K562 (cell line): Measurements from ENCODE around the gene SAE1. TPM values are rescaled to one million over a fixed set of nuclear protein-coding genes. Genes with fewer than 3 reads are reported as not detected.
A peak's percentile ranks its signal among the peaks of the same experiment; 100 is the strongest.

Experiments
- ATAC-seq: fragments of 200-7000 bp; cut with Tn5 transposase; 3 replicates; pipeline ENCODE4 v1.9.1; 2020; ENCODE audit warnings: moderate library complexity
- BruUV-seq: library from RNA; stranded (reverse); fragments of 400-500 nt; replicated peaks from 2 replicates; lab custom pipeline; 2021; lab: Mats Ljungman, UMichigan
- CTCF ChIA-PET: fragments of 300-600 bp; formaldehyde crosslinking; extraction: SDS; loops from one replicate; lab custom pipeline; 2021; ENCODE audit warnings: low intra/inter-chr PET ratio; lab: Yijun Ruan, JAX
- POLR2A ChIA-PET: fragments of 300-600, 350-650 bp; sonication (Branson Sonifier 250); formaldehyde crosslinking; extraction: SDS; loops from one replicate; lab custom pipeline; 2021; ENCODE audit warnings: antibody characterized with exemption, inconsistent platforms; lab: Yijun Ruan, JAX
- DNase-seq, 4 experiments: peaks; one replicate each; pipeline versions ENCODE4 v3.0.0 to v3.0.0-alpha.2; 2011 to 2018; ENCODE audit warnings: low spot score in 3 of 4, mixed read lengths in 3 of 4; ENCODE audit errors: extremely low read depth in 1 of 4
- FAIRE-seq: peaks from 2 replicates; lab custom pipeline; 2011; peaks lifted over from hg19 to GRCh38; lab: Jason Lieb, UNC
- H2AFZ ChIP-seq: 2 replicates; pipeline ENCODE4 v1.6.0; 2011; ENCODE audit warnings: low read depth, low read length, control low read depth, inconsistent platforms
- H3K27ac ChIP-seq: fragments of 200-600 bp; 3 replicates; pipeline ENCODE4 v1.8.0; 2011; ENCODE audit warnings: low read depth, mild to moderate bottlenecking, control low read depth, inconsistent platforms, low read length, moderate library complexity, mixed read lengths; ENCODE audit errors: extremely low read depth
- H3K27me3 ChIP-seq, 2 experiments: fragments of 300-600 bp in 1 of 2; 2 replicates in 1 of 2; 3 replicates in 1 of 2; pipeline versions ENCODE4 v1.6.0 to v1.8.0; 2011; ENCODE audit warnings: inconsistent platforms in 2 of 2, low read length in 2 of 2, mild to moderate bottlenecking in 1 of 2, mixed read lengths in 1 of 2, moderate library complexity in 1 of 2; ENCODE audit not compliant: control insufficient read depth in 2 of 2, insufficient read depth in 2 of 2
- H3K36me3 ChIP-seq: fragments of 300-600 bp; 3 replicates; pipeline ENCODE4 v1.8.0; 2011; ENCODE audit warnings: mild to moderate bottlenecking, low read length, inconsistent platforms; ENCODE audit not compliant: control insufficient read depth, insufficient read depth
- H3K4me1 ChIP-seq, 2 experiments: fragments of 200-600 bp in 1 of 2; replicated peaks in 1 of 2; 2 replicates in 1 of 2; 3 replicates in 1 of 2; pipeline versions ENCODE4 v1.5.1 to v1.8.0; 2011; ENCODE audit warnings: inconsistent platforms in 2 of 2, low read length in 2 of 2, mild to moderate bottlenecking in 1 of 2, mixed read lengths in 1 of 2, moderate library complexity in 1 of 2; ENCODE audit not compliant: control insufficient read depth in 2 of 2, insufficient read depth in 2 of 2
- H3K4me2 ChIP-seq: 2 replicates; pipeline ENCODE4 v1.6.1; 2011; ENCODE audit warnings: low read length, control low read depth, inconsistent platforms, mixed read lengths; ENCODE audit not compliant: insufficient read depth
- H3K4me3 ChIP-seq: fragments of 200-600 bp; sonication (generic), shearing (Covaris generic); 2 replicates; pipeline ENCODE4 v1.5.1; 2016; ENCODE audit warnings: control low read depth, inconsistent platforms
- H3K79me2 ChIP-seq: fragments of 200-600 bp; 3 replicates; pipeline ENCODE4 v1.8.0; 2011; ENCODE audit warnings: low read length, inconsistent platforms; ENCODE audit not compliant: control insufficient read depth, insufficient read depth
- H3K9ac ChIP-seq, 2 experiments: 2 replicates each; pipeline versions ENCODE4 v1.6.0 to v1.6.1; 2011; ENCODE audit warnings: low read depth in 2 of 2, low read length in 2 of 2, control low read depth in 1 of 2, inconsistent platforms in 1 of 2, mild to moderate bottlenecking in 1 of 2, mixed read lengths in 1 of 2; ENCODE audit not compliant: insufficient read depth in 1 of 2
- H3K9me1 ChIP-seq: one replicate; pipeline ENCODE4 v1.6.0; 2011; ENCODE audit warnings: inconsistent platforms, mild to moderate bottlenecking, low read length, moderate library complexity; ENCODE audit not compliant: control insufficient read depth, insufficient read depth
- H3K9me3 ChIP-seq: replicated peaks from 2 replicates; pipeline ENCODE4 v1.5.1; 2011; ENCODE audit warnings: low read depth, low read length, inconsistent platforms; ENCODE audit not compliant: control insufficient read depth, insufficient read depth
- H4K20me1 ChIP-seq: replicated peaks from 2 replicates; pipeline ENCODE4 v1.6.1; 2011; ENCODE audit warnings: low read length, inconsistent platforms, mixed read lengths; ENCODE audit not compliant: control insufficient read depth, insufficient read depth
- BCOR ChIP-seq: fragments of 450-650 bp; IDR thresholded peaks from 2 replicates; pipeline ENCODE4 v1.6.1; 2016
- HNRNPLL ChIP-seq: fragments of 200-400 bp; formaldehyde crosslinking; IDR thresholded peaks from 2 replicates; pipeline ENCODE4 v1.6.1; 2017; ENCODE audit warnings: low read length, low read depth, mild to moderate bottlenecking; ENCODE audit not compliant: poor library complexity, severe bottlenecking
- JUN ChIP-seq, 2 experiments: sonication (generic) in 1 of 2; formaldehyde crosslinking in 1 of 2; IDR thresholded peaks; 2 replicates each; pipeline versions ENCODE4 v1.6.1 to v1.8.0; 2012 to 2022; ENCODE audit warnings: borderline replicate concordance in 2 of 2, mild to moderate bottlenecking in 2 of 2, improper control_type of control experiment in 1 of 2, low read depth in 1 of 2, low read length in 1 of 2, missing genetic modification reagents in 1 of 2
- KDM2B ChIP-seq: fragments of 250-450 bp; sonication (Bioruptor Pico); IDR thresholded peaks from 2 replicates; pipeline ENCODE4 v1.8.0; 2021; ENCODE audit warnings: mild to moderate bottlenecking, moderate library complexity
- KHSRP ChIP-seq: fragments of 450-650 bp; IDR thresholded peaks from 2 replicates; pipeline ENCODE4 v1.6.1; 2017
- MAZ ChIP-seq, 2 experiments: fragments of 450-650 bp in 1 of 2; sonication (generic) in 1 of 2; formaldehyde crosslinking; IDR thresholded peaks in 1 of 2; conservative IDR thresholded peaks in 1 of 2; 2 replicates each; pipeline versions ENCODE4 v1.4.0 to v1.5.0; 2020; ENCODE audit warnings: mild to moderate bottlenecking in 1 of 2, missing genetic modification reagents in 1 of 2
- NR0B1 ChIP-seq: fragments of 450-650 bp; IDR thresholded peaks from one replicate; pipeline ENCODE4 v1.6.1; 2018; ENCODE audit warnings: mild to moderate bottlenecking, moderate library complexity; ENCODE audit not compliant: partially characterized antibody
- VEZF1 ChIP-seq: fragments of 200-800 bp; sonication (Bioruptor generic); IDR thresholded peaks from 2 replicates; pipeline ENCODE4 v1.6.1; 2017; ENCODE audit warnings: missing genetic modification characterization, missing compliant biosample characterization
- ZC3H4 ChIP-seq: sonication (generic); formaldehyde crosslinking; IDR thresholded peaks from 2 replicates; pipeline ENCODE4 v1.9.0; 2021; ENCODE audit warnings: missing genetic modification reagents, borderline replicate concordance
- ZNF589 ChIP-seq: fragments of 200-800 bp; sonication (Bioruptor generic); IDR thresholded peaks from 2 replicates; pipeline ENCODE4 v1.6.1; 2016; ENCODE audit warnings: low read depth, missing genetic modification characterization, missing compliant biosample characterization
- ZSCAN32 ChIP-seq: fragments of 450-650 bp; formaldehyde crosslinking; IDR thresholded peaks from 2 replicates; pipeline ENCODE4 v1.4.0; 2020; ENCODE audit warnings: mild to moderate bottlenecking, moderate library complexity
- WGBS: fragments of 100-300 bp; shearing (Covaris generic); methylation state at CpG from one replicate; pipeline ENCODE4 v1.1.6; 2016; ENCODE audit warnings: low coverage, mixed read lengths; ENCODE audit not compliant: insufficient coverage; ENCODE audit errors: missing lambda C conversion rate; 5-methylcytosine and 5-hydroxymethylcytosine counted together
- in situ Hi-C: fragments of 300-500 bp; cut with MboI; formaldehyde crosslinking; loops from 4 replicates; pipeline ENCODE4 v1.15.0; 2018; ENCODE audit warnings: inconsistent platforms, mixed read lengths
- intact Hi-C: fragments of 100-400 bp; cut with micrococcal nuclease; formaldehyde crosslinking; loops from 2 replicates; pipeline ENCODE4 v1.14.2; 2022
- polyA plus RNA-seq, 8 experiments: library from polyadenylated mRNA; depleted of rRNA in 4 of 8; stranded (reverse) in 5 of 8; unstranded in 3 of 8; fragments of >200 nt; fragmentation: Nextera tagmentation in 2 of 8; fragmentation: Illumina TruSeq in 1 of 8; extraction: Ambion mirVana in 2 of 8; extraction: Trizol in 1 of 8; gene quantifications; 2 replicates each; pipeline versions ENCODE4 v1.2.1 to v1.2.3, GENCODE V29; 2011 to 2014; ENCODE audit warnings: inconsistent platforms in 1 of 8, missing spikeins in 1 of 8
- total RNA-seq, 7 experiments: library from RNA; depleted of rRNA in 6 of 7; stranded (reverse); fragments of >200 nt in 6 of 7; fragmentation: Illumina TruSeq in 2 of 7; extraction: Trizol in 2 of 7; gene quantifications; 2 replicates each; pipeline versions ENCODE4 v1.2.1 to v1.2.3, GENCODE V29; 2011 to 2021; ENCODE audit warnings: low replicate concordance in 1 of 7

Gene SAE1
- total and polyA plus RNA-seq, 9 of the 15 experiments (the other 6 are each of a cell fraction or from before 2014, with no cell fraction given): 82.8 to 299 (median 217) TPM

DNA sequence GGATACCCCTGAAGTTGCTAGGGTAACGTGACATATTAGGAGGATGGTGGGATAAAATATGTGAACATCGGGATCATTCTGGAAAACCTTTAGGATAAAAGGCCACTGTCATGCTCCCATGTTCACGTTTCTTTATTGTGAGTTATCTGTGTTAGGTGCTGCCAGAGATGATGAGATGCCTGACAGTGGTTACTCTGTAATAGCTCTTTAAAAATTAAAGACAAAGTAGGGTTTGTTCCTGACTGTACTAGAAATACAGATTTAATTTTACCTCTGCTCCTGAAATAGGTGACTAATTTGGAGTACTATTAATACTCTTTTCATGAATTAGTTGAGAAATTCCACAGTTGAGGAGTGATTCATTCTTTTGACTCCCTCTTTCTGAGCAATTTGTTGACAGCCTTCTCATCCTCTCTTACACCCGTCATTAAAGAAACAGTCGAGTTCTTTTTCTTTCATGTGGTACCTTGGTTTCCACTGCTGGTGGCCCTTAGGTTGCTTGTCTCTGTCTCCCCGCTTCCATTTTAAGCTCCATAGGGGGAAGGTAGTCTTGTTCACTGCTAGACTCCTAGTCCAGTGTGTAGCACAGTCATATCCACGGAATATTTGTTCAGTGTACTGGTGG, 28.4 kb downstream of the SAE1 start:
- 93% methylated on average over 7 of the region's 7 CpGs for WGBS
- intact Hi-C loops: no loop called here
- H2AFZ ChIP-seq: no peak overlapping the region
- H3K36me3 ChIP-seq: peaks cover 86% of the 10 kb centered on the region
- POLR2A ChIA-PET: interaction anchor here (0.6 to 2.0 kb wide), 10 partner anchors 11 to 81 kb away, joined by 3 to 8 read pairs (median 4); partner anchors contain the start of gene ZC3H4
- no peak overlapping the region for H3K9ac ChIP-seq
- TF ChIP-seq ZSCAN32 (CRISPR knock-in tag) (no peak), VEZF1 (CRISPR knock-in tag) (no peak), BCOR (no peak), NR0B1 (no peak), ZNF589 (CRISPR knock-in tag) (no peak), MAZ (CRISPR knock-in tag; conservative IDR thresholded peaks at IDR 0.05 in 1 of 2, IDR thresholded peaks at IDR 0.05 in 1 of 2) (no peak), HNRNPLL (no peak), ZC3H4 (CRISPR knock-in tag) (no peak), KDM2B (CRISPR knock-in tag) (no peak), JUN (IDR thresholded peaks at IDR 0.05; ENCODE audit: borderline replicate concordance, low read depth, low read length) (no peak), JUN (CRISPR knock-in tag; IDR thresholded peaks at IDR 0.05; ENCODE audit: borderline replicate concordance) (no peak), KHSRP (no peak)
- TF ChIP-seq, all 486 proteins: peak for 0
- CTCF ChIA-PET: no interaction called here
- Histone ChIP-seq H3K4me1 (peaks cover 0 to 10% of the 10 kb centered on the region in 2 experiments; a peak in 3 of 5 replicates), H3K9me3 (no peaks in the 10 kb centered on the region), H3K27me3 (no peaks in the 10 kb centered on the region), H4K20me1 (no peaks in the 10 kb centered on the region), H3K9me1 (no peaks in the 10 kb centered on the region), H3K4me3 (no peak overlapping the region), H3K4me2 (no peak overlapping the region), H3K79me2 (peaks cover 32% of the 10 kb centered on the region), H3K27ac (peak overlapping the region; percentile 41; the same call in 1 of the 3 replicates)
- FAIRE-seq (no peak), DNase-seq (no peak), ATAC-seq (no peak)
- in situ Hi-C loops: loop anchor here (10.0 kb wide), 1 partner anchor 256 kb away; the partner anchor contains the start of gene MEIS3
- no TSS peak for BruUV-seq
